Uterus (tissue), 4 donors: ENCODE data around the gene PXMP4. TPM values are rescaled to one million over a fixed set of nuclear protein-coding genes. Genes with fewer than 3 reads are reported as not detected.

Source experiments
- DNase-seq, 2 donors: peaks; one replicate each; pipeline ENCODE4 v3.0.0-alpha.2; 2019 to 2020
- H3K27ac ChIP-seq, 2 donors: fragments of 200-600 bp; sonication (generic); 1 replicate in 1 of 2; 2 replicates in 1 of 2; pipeline ENCODE4 v1.5.1; 2016 to 2018
- H3K27me3 ChIP-seq, 2 donors: fragments of 200-600 bp; sonication (generic); one replicate each; pipeline ENCODE4 v1.5.1; 2018 to 2019; ENCODE audit warnings: control low read depth in 1 of 2
- H3K36me3 ChIP-seq, 2 donors: fragments of 200-600 bp; sonication (generic); one replicate each; pipeline ENCODE4 v1.5.1; 2019; ENCODE audit warnings: control low read depth in 1 of 2
- H3K4me1 ChIP-seq, 2 donors: fragments of 200-600 bp; sonication (generic); one replicate each; pipeline ENCODE4 v1.5.1; 2018 to 2019; ENCODE audit warnings: control low read depth in 1 of 2
- H3K4me3 ChIP-seq, 2 donors: fragments of 200-600 bp; sonication (generic); 1 replicate in 1 of 2; 2 replicates in 1 of 2; pipeline ENCODE4 v1.5.1; 2018 to 2019; ENCODE audit warnings: mild to moderate bottlenecking in 1 of 2
- H3K9me3 ChIP-seq, 2 donors: fragments of 200-600 bp; sonication (generic); one replicate each; pipeline ENCODE4 v1.5.1; 2019; ENCODE audit warnings: control low read depth in 1 of 2
- POLR2A ChIP-seq, 2 donors: fragments of 450-650 bp; IDR thresholded peaks; one replicate each; pipeline ENCODE4 v1.6.1; 2016; ENCODE audit warnings: antibody characterized with exemption in 2 of 2, mild to moderate bottlenecking in 1 of 2, moderate library complexity in 1 of 2
- intact Hi-C: fragments of 100-400 bp; cut with DNase I; formaldehyde crosslinking; loops from one replicate; pipeline ENCODE4 v1.15.1; 2023; ENCODE audit warnings: low total_unique reads
- total RNA-seq, 4 donors: library from RNA; depleted of rRNA in 3 of 4; stranded (reverse); fragments of >200 nt in 3 of 4; gene quantifications; one replicate each; pipeline versions ENCODE4 v1.1.0 to v1.2.4, GENCODE V29; 2014 to 2023
- TF ChIP-seq, protein P1 (sequence below), 4 experiments: fragments of 200-600 bp in 2 of 4; fragments of 450-650 bp in 2 of 4; sonication (generic) in 2 of 4; IDR thresholded peaks; one replicate each; pipeline ENCODE4 v1.5.1; 2016 to 2019; ENCODE audit warnings: antibody characterized with exemption in 4 of 4, mild to moderate bottlenecking in 2 of 4, moderate library complexity in 1 of 4
- donor health status: DM: yes; HTN: yes; CAD: no.

The PXMP4 gene
- total RNA-seq, 4 donors from 2014 or later = 1.8 to 13.8 (median 10.7) TPM

DNA sequence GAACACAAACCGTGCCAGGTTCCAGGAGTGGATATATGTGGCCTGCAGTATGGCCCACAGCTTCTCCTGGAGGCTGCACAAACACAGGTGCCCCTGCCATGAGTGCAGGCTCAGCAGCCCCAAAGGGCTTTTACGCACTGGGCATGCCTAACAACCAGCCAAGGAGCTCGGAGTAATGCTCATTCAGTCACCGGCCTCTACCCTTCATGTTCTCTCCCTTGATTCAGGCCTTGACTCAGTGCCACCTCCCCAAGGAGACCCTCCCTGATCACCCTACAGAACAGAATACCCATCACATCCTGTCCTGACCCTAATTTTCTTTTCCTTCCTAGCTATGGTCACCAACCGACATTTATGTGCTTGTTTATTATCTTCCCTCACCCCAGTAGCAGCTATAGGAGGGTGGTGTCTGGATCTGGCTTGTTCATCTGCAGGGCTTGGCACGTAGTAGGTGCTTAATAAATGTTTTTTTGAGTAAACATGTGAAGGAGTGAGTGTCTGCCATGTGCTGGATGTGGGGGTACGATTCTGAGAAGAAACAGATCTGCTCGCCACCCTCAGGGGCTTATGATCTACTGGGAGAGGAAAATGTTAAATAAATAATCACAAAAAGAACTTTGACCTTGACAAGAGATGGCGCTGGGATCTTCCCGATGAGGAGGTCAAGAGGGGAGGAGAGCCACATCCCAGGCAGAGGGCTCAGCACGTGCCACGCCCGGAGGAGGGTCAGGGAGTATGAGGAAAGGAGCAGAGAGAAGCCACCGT, 9.2 kb downstream of the PXMP4 start:
- H3K27ac ChIP-seq = no peak overlapping the region
- no peak for DNase-seq
- intact Hi-C loops = no loop called here
- no peaks in the 10 kb centered on the region for H3K36me3 ChIP-seq
- TF ChIP-seq, protein P1, sequence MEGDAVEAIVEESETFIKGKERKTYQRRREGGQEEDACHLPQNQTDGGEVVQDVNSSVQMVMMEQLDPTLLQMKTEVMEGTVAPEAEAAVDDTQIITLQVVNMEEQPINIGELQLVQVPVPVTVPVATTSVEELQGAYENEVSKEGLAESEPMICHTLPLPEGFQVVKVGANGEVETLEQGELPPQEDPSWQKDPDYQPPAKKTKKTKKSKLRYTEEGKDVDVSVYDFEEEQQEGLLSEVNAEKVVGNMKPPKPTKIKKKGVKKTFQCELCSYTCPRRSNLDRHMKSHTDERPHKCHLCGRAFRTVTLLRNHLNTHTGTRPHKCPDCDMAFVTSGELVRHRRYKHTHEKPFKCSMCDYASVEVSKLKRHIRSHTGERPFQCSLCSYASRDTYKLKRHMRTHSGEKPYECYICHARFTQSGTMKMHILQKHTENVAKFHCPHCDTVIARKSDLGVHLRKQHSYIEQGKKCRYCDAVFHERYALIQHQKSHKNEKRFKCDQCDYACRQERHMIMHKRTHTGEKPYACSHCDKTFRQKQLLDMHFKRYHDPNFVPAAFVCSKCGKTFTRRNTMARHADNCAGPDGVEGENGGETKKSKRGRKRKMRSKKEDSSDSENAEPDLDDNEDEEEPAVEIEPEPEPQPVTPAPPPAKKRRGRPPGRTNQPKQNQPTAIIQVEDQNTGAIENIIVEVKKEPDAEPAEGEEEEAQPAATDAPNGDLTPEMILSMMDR (IDR thresholded peaks at IDR 0.05) = no peak
- TF ChIP-seq POLR2A (IDR thresholded peaks at IDR 0.05) = no peak
- H3K4me1 ChIP-seq = no peaks in the 10 kb centered on the region
- no peak overlapping the region for H3K4me3 ChIP-seq
- no peaks in the 10 kb centered on the region for H3K9me3 ChIP-seq
- H3K27me3 ChIP-seq = no peaks in the 10 kb centered on the region

DNA sequence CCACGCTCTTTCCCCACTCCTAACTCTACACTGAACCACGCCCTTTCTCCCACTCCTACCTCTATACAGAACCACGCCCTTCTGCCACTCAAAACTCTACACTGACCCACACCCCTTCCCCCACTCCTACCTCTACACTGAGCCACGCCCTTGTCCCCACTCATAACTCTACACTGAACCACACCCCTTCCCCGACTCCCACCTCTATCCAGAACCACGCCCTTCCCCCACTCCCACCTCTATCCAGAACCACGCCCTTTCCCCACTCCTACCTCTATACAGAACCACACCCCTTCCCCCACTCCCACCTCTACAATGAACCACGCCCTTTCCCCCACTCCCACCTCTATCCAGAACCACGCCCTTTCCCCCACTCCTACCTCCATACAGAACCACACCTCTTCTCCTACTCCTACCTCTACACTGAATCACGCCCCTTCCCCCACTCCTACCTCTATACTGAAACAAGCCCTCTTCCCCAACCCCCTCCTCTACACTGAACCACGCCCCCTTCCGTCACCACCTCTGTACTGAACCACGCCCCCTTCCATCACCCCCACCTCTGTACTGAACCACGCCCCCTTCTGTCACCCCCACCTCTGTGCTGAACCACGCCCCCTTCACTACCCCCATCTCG, 10.1 kb downstream of the PXMP4 start:
- TF ChIP-seq, protein P1 (IDR thresholded peaks at IDR 0.05) = no peak
- no peak overlapping the region for H3K4me3 ChIP-seq
- H3K27me3 ChIP-seq = no peaks in the 10 kb centered on the region
- no peak overlapping the region for H3K27ac ChIP-seq
- intact Hi-C loops = no loop called here
- no peaks in the 10 kb centered on the region for H3K36me3 ChIP-seq
- DNase-seq = no peak
- no peaks in the 10 kb centered on the region for H3K4me1 ChIP-seq
- no peaks in the 10 kb centered on the region for H3K9me3 ChIP-seq

DNA sequence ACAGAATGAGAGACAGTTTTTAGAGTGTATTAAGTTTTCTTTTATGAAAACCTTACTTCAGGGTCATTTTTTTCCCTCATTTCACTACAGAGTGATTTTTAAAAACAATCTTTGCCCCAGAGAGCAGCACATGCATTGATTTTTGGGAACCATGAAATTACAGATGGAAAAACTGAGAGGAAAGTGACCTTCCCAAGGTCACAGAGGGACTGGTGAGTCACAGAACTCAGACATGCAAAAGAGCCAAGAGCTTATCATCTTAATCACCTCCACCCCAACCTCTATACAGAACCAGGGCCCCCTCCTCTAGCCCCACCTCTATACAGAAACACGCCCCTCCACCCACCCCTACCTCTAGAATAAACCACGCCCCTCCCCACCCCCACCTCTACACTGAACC, 10.7 kb downstream of the PXMP4 start:
- H3K4me3 ChIP-seq = no peak overlapping the region
- no peak overlapping the region for H3K27ac ChIP-seq
- no peaks in the 10 kb centered on the region for H3K4me1 ChIP-seq
- intact Hi-C loops = no loop called here
- no peak for TF ChIP-seq POLR2A (IDR thresholded peaks at IDR 0.05)
- TF ChIP-seq, protein P1 (IDR thresholded peaks at IDR 0.05) = no peak
- DNase-seq = no peak
- no peaks in the 10 kb centered on the region for H3K27me3 ChIP-seq
- H3K36me3 ChIP-seq = no peaks in the 10 kb centered on the region
- H3K9me3 ChIP-seq = no peaks in the 10 kb centered on the region

DNA sequence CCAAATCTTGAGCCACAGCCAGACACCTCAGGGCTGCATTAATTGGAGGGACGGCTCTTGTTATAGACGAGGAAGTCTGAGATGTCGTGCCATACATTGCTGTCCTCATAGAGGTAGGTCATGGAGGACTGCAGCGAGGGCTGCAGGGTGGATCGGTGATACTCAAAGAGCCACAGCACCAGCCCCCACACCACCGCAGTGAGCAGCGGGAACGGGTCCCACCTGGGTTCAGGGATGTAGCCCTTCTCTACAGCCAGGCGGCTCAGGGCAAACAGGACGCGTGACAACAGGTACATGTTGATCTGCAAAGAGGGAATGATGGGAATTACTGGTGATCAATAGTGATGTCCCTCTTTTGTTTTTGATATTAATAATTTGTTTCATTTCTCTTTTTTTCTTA, 12.4 kb downstream of the PXMP4 start:
- no peaks in the 10 kb centered on the region for H3K4me1 ChIP-seq
- H3K27me3 ChIP-seq = no peaks in the 10 kb centered on the region
- no peak for DNase-seq
- intact Hi-C loops = no loop called here
- H3K9me3 ChIP-seq = no peaks in the 10 kb centered on the region
- H3K27ac ChIP-seq = no peak overlapping the region
- H3K36me3 ChIP-seq = no peaks in the 10 kb centered on the region
- H3K4me3 ChIP-seq = no peak overlapping the region
- TF ChIP-seq, protein P1 (IDR thresholded peaks at IDR 0.05) = no peak
- TF ChIP-seq POLR2A (IDR thresholded peaks at IDR 0.05) = no peak

DNA sequence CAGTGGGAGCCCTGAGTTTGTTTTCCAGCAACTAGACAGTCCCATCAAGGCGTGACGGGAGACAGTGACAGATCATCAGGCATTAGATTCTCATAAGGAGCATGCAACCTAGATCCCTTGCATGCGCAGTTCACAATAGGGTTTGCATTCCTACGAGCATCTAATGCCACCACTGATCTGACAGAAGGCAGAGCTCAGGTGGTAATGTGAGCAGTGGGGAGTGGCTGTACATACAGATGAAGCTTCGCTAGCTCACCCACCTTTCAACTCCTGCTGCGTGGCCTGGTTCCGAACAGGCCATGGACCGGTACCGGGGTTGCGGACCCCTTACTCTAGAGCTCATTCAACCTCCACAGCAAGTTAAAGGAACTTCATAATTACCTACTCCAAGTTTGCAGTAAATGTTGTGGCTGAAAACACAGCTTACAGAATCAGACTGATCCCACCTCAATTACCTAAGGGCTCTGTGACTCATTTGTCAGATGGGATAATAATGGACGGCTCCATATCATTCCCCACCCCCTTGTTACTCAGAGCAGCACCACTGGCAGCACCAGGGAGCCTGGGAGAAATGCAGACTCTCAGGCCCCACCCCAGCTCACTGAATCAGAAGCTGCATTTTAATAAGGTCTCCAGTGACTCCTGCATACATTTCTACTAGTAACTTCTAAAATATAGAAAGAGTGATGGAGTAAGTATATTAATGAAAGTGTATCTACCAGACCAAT, 15.7 kb downstream of the PXMP4 start:
- intact Hi-C loops = no loop called here
- DNase-seq = no peak
- H3K27ac ChIP-seq = no peak overlapping the region
- TF ChIP-seq, protein P1 (IDR thresholded peaks at IDR 0.05) = no peak
- TF ChIP-seq POLR2A (IDR thresholded peaks at IDR 0.05) = no peak
- no peak overlapping the region for H3K4me3 ChIP-seq
- no peaks in the 10 kb centered on the region for H3K9me3 ChIP-seq
- no peaks in the 10 kb centered on the region for H3K27me3 ChIP-seq
- H3K36me3 ChIP-seq = no peaks in the 10 kb centered on the region
- no peaks in the 10 kb centered on the region for H3K4me1 ChIP-seq
